Activated CD8-positive, alpha-beta memory T cell treated with anti-CD3 and anti-CD28 coated beads, Interleukin-2, amount 50 U/mL, for 4 hours (primary cell): ENCODE measurements around the gene GNAI1.

ENCODE experiments used
- DNase-seq: peaks from one replicate; pipeline ENCODE4 v3.0.0-alpha.2; 2020

Gene GNAI1

DNA sequence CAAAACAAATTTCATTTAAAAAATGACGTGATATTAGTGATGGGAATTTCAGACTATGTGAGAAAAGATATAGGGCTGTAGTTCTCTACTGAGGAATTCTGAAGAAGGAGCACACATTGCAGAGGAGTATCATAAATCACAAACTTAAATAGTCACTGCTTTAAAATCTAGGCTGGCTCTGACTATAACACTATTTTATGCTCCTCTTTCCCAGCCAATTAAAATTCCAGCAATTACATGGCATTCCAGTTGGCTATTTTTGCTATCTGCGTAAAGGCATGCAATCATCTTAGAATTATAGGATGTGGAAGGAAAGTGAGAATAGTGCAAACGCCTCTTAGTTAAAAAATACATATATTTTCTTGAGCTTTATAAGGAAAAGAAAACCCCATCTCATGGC lies 123.1 kb downstream of the GNAI1 start:
- no peak for DNase-seq

- no peak for DNase-seq
These were observed 126.0 kb downstream of the GNAI1 start for GRCh38 chr7:80260606-80261005.

- no peak for DNase-seq
These were observed 128.7 kb downstream of the GNAI1 start for GRCh38 chr7:80263333-80263732.

- no peak for DNase-seq
These were observed 129.2 kb downstream of the GNAI1 start for GRCh38 chr7:80263821-80264220.

GRCh38 chr7:80264769-80265495 lies 130.3 kb downstream of the GNAI1 start:
- DNase-seq: no peak

GRCh38 chr7:80272560-80273239 lies 138.1 kb downstream of the GNAI1 start:
- DNase-seq: no peak

DNA sequence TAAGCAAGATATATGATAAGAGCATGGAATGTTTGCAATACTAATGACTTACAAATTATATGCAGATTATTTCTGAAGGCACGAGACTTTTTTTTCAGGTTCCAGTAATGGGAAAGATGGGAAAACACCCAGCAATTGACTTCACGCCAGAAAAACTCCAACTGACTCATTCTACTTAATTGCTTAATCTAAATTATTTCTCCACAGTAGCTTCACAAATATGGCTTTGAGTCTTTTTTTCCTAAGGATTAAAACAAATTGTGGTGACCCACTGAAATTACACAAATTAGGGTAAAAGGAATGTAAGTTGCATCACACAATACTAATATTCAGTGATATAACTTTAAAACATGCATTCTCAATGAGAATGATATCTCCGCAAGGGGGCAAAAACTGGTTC lies 138.7 kb downstream of the GNAI1 start:
- DNase-seq: no peak

- DNase-seq: no peak
These were observed 140.6 kb downstream of the GNAI1 start for GRCh38 chr7:80275192-80275605.
